GM18505 (cell line): ENCODE measurements around the gene TALDO1.
A peak's percentile ranks its signal among the peaks of the same experiment; 100 is the strongest.

Experiments
- ATAC-seq: cut with Tn5 transposase; IDR thresholded peaks from one replicate; pipeline ENCODE4 v1.9.1; 2021; ENCODE audit not compliant: unreplicated experiment
- POLR2A ChIP-seq: IDR thresholded peaks from 4 replicates; pipeline ENCODE4 v1.6.1; 2011; ENCODE audit warnings: borderline replicate concordance; ENCODE audit not compliant: insufficient read depth, insufficient read length; ENCODE audit errors: extremely low read depth

TALDO1 gene

GRCh38 chr11:788953-789940 lies 42.0 kb downstream of the TALDO1 start:
- ATAC-seq, result no peak
- TF ChIP-seq POLR2A, result no peak

DNA sequence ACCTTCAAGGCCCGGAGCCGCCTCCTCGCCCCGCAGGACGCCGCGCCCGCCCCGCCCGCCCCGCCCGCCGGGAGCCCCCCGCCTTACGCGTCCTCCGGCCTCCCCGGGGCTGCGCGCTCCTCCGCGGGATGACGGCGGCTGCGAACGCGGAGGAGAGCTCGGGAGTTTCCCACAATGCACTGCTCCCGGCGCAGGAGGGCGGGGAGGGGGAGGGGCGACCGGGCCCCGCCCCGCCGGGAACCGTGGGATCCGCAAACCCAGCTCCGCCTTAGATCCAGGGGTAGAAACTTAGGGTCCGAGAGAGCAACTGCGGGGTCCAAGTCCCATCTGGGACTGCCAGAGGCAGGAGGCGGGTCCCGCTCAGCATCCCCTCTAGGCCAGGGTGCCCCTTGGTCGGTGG lies 42.7 kb downstream of the TALDO1 start, which contains the start of gene CEND1:
Gene CEND1 (minus strand): TSS at position 148 of the 400 bp plus-strand sequence. CDS start 1,514 bp downstream, outside the sequence.
- ATAC-seq, result no peak

GRCh38 chr11:790721-791564 lies 43.7 kb downstream of the TALDO1 start:
- no peak for TF ChIP-seq POLR2A
- ATAC-seq, result no peak

More for the DNA sequence above, 42.7 kb downstream of the TALDO1 start, which contains the start of gene CEND1:
- no peak for TF ChIP-seq POLR2A

DNA sequence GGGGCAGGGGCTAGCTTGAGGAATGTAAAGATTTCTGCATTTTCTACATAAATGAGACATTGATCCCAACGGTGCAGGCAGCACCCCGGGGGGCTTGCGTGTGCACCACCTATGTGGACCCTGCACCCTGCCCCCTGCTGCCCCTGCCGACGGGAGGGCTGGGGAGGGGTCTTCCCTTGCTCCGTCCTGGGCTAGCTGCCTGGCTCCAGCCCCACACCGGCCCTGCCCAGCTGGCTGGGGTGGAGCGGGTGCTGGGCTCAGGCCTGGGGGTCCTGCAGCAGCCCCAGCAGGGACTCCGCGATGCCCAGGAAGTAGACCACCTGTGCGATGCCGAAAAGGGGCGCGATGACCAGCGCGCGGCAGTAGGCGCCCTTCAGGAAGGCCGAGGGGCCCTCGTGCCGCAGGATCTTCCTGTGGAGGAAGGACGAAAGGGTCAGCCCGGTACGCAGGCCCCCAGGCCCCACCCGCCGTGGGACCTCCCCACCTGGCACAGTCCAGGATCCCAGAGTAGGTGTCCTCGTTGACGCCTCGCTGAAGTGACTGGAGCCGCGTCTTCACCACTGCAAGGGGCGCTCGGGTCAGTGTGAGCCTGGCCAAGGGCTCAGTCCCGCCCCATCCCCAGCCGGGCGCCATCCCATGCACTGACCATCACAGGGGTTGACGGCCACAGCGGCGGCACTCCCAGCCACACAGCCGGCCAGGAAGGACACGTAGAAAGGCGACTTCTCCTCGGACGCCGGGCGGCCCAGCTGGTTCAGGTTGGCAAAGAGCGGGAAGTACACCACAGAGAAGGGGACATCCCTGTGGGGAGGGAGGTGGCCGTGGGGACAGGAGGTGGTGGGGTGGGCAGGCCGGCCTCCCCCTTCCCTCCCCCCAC lies 44.6 kb downstream of the TALDO1 start:
- no peak for TF ChIP-seq POLR2A
- ATAC-seq, result no peak

DNA sequence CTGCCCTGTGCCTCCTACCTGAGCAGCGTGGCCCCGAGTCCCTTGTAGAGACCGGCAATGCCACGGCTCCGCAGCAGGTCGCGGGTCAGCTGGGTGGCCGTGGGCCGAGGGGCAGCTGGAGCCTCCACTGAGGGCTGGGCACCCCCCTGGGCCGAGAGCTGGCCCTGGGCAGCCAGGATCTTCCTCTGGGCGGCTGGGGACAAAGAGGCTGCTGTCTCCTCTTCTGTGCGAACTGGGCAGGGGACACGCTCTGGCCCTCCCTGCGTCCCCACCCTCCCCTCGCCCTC lies 45.2 kb downstream of the TALDO1 start:
- ATAC-seq, result no peak
- TF ChIP-seq POLR2A, result no peak

- TF ChIP-seq POLR2A, result no peak
- ATAC-seq, result no peak
Measured at GRCh38 chr11:792873-793272, 45.6 kb downstream of the TALDO1 start.

DNA sequence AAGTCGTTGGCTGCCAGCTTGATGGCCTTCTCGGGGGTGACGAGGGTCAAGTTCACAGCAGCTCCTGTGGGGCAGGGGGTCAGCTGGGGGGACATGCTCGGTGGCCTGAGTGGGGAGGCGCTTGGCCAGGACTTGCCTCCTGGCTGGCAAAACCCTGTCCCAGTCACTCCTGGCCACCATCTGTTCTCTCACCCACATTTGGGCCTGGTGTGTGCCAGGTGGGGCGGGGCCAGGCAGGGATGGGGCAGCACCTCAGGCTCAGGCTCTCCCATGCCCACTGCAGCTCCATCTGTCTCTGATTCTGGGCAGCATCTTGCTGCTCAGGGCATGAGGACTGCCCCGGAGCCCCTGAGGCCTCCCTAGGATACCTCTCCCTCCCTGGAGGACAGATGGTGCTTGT lies 46.3 kb downstream of the TALDO1 start:
- TF ChIP-seq POLR2A, result no peak
- no peak for ATAC-seq

DNA sequence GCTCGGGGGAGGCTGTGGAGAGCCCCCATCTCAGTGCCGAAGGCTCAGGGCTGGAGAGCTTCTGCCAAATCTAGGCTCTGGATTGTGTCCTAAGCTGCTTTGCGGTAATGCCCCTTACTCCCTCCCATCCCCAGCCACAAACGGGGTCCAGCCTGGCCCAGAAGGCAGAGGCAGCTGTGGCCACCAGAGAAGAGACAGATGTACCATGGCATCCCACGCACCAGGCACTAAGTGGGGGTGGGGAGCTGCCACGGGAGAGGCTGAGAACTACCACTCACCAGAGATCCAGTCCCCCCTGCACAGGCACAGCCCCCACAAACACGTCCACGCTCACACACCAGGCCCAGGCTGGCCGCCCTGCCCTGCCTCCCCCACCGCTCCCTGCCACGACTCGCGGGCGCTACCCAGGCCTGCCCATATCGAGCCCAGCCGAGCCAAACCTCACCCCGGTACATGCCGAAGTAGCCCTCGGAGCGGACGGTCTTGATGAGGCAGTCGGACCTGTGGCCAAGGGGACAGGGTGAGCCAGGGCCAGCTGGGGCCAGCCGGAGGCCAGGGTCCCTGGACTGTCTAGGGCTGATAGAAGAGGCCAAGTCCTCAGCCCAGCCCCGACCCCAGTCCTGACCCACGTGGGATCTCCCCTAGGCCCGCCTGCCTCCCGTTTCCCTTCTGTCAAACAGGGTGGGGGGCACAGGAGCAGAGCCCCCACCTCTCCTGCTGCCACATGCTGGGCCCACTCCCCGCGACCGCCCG lies 46.9 kb downstream of the TALDO1 start:
- no peak for ATAC-seq
- no peak for TF ChIP-seq POLR2A

DNA sequence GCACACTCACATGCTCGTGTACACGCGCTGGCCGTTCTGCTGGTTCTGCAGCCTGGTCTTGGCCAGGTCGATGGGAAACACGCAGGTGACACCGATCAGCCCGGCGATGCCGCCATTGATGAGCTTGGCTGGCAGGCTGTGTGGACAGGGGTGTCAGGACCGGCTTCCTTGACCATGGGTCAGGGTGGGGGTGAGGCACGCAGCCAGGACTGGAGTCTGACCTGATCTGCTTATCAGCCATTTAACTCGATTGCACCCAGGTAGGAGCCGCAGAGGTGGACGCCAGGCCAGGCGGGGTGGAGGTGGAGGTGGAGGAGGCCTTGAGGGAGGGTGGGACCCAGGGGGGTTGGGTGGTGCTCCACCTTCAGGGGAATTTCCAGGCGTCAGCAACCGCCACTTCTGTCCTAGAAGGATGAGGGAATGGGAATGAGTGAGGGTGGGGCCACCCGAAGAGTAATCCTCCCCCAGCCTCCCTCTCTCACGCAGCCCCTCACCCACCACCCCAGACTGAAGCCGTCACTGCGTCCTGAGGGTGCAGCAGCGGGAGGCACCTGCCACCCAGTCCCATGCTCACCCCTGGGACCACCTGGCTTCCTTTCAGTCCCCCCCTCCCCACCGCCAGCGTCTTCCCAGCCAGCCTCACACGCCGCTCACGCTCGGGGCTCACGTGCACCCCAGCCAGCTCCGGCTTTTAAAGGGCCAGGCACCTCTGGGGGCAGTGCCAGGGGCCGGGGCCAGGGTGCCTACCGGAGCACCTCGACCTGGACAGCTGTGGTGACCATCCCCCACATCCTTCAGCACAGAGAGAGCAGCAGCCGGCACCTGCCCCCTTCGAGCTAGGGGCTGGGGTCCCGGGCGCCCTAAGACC lies 47.7 kb downstream of the TALDO1 start:
- no peak for TF ChIP-seq POLR2A
- no peak for ATAC-seq

DNA sequence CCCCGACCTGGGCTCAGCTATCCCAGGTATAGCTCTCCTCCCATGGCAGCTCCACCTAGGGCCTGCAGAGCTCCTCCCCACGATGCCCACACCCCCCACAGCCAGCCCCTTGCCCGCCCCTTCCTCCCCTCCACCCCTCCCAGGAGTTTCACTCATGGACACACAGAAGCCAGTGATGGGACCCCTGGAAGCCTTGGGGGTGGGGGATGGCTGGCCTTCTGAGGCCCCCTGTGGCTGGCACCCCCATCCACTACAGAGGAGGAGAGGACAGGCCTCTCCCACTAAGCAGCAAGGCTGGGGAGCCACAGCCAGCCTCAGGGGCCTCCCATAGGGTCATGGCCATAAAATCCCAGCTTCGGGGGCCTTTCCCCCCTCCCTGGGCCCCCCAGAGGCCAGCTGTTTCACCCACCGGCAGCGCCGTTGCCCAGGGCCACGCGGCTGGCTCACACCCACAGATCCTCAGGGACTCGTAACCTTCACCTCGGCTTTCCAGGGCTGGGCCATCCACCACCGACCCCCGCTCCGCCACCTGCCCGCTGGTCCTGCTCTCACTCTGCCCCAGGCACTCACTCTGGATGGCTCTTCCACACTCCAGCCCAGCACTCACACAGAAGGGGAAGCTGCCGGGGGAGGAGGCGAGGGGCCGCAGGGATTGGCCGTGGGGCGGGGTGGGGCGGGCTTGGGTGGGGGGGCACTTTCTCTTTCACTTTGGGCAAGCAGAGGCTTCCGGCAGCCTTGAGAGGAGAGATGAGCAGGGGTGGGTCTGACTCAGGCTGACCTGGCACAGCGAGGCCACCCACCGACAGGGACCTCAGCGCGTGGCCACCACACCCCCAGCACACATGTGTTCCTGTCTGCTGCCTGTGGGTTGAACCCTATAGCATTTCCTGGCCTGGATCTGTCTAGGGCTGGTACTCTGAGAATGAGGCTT lies 48.6 kb downstream of the TALDO1 start:
- ATAC-seq, result no peak
- TF ChIP-seq POLR2A, result peak; percentile 43
